ENCODE measurements around the gene CARMIL3. TPM values are rescaled to one million over a fixed set of nuclear protein-coding genes. Genes with fewer than 3 reads are reported as not detected.

CARMIL3 gene
- total RNA-seq, 1 donor, result not detected

DNA sequence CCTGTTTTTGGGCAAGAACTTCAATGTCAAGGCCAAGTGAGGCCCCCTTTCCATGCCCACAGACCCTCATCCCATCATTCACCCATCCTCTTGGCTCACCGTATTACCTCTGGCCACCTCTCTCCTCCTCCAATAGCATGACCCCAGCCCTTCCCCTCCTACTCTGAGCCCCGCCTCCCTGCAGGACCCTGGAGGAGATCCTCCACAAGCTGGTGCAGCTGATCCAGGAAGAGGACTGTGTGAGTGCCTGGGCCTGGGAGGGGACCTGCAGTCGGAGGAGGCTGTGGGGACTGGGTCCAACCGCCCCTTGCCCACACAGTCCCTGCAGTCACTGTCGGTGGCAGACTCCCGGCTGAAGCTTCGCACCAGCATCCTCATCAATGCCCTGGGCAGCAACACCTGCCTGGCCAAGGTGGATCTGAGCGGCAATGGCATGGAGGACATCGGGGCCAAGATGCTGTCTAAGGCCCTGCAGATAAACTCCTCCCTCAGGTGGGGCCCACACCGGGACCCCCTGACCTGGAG is 7.2 kb downstream of the CARMIL3 start:
- no peak for DNase-seq (ENCODE audit: low read depth)
- TF ChIP-seq CTCF (IDR thresholded peaks at IDR 0.05; ENCODE audit: insufficient read depth, low read length), result no peak
- no peak overlapping the region for H3K4me3 ChIP-seq (ENCODE audit: low read depth, low read length)

- DNase-seq (ENCODE audit: low read depth), result no peak
- TF ChIP-seq CTCF (IDR thresholded peaks at IDR 0.05; ENCODE audit: insufficient read depth, low read length), result no peak
- no peak overlapping the region for H3K4me3 ChIP-seq (ENCODE audit: low read depth, low read length)
Observed at GRCh38 chr14:24059841-24060388, 8.1 kb downstream of the CARMIL3 start.

GRCh38 chr14:24060443-24060842 is 8.6 kb downstream of the CARMIL3 start:
- no peak overlapping the region for H3K4me3 ChIP-seq (ENCODE audit: low read depth, low read length)
- no peak for DNase-seq (ENCODE audit: low read depth)
- no peak for TF ChIP-seq CTCF (IDR thresholded peaks at IDR 0.05; ENCODE audit: insufficient read depth, low read length)

DNA sequence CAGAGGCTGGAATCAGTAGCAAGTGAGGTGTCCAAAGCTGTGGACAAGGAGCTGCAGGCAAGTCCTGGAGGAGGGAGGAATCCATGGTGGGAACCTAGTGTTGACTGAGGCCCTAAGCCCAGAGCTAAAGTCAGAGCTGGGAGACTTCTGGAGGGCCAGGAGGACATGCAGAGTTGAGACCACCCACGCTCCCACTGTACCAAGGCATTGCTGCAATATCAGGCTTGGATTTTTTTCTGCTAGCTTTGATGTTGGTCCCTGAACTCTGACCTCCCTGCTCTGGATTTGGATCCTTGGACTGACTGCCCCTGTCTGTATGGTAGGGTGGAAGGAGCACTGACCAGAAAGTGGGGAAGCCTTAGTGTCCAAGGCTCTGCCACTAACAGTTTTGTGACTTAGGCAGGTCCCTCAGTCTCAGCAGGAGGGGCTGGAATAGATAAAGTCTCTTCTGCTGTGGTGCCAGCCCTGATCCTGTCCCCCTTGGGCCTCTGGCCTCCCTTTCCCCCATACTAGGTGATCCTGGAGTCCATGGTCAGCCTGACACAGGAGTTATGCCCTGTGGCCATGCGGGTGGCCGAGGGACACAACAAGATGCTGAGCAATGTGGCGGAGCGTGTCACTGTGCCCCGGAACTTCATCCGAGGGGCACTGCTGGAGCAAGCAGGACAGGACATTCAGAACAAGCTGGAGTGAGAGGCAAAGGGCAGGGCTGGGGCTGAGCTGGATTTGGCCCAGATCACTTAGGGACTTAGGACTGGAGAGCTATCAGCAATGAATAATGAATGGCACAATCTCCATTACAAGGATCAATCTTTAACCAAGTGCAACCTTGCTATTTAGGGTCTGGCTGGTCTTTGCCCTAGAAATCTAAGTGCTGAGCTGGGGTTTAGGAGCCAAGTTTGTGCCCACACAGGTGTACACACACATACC is 9.4 kb downstream of the CARMIL3 start:
- TF ChIP-seq CTCF (IDR thresholded peaks at IDR 0.05; ENCODE audit: insufficient read depth, low read length), result no peak
- H3K4me3 ChIP-seq (ENCODE audit: low read depth, low read length), result no peak overlapping the region
- no peak for DNase-seq (ENCODE audit: low read depth)

DNA sequence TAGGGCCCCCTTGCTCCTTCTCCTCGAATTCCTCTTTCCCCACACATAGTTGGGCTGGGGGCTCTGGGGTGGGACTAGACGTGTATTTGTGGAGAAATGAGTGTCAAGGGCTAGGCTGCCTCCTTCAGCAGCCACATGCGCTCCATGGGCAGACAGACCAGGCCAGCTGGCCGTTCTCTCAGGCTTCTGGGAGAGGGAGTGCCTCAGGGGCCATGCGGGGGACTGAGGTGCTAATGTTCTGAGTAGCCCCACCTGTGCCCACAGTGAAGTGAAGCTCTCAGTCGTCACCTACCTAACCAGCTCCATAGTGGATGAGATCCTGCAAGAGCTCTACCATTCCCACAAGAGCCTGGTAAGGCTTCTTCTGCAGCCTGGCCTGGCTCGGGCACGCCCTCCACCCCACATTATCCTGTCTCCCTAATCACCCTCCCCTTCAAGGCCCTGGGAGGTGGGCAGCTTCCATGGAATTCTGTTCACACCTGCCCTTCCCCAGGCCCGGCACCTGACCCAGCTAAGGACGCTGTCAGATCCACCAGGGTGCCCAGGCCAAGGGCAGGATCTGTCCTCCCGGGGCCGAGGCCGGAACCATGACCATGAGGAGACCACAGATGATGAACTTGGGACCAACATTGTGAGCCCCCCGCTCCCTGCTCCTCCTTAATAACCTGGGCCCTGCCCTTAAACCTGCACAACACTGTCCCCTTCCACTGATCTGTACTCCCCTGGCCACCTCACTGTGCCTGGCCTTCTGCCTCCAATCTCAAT is 10.6 kb downstream of the CARMIL3 start:
- TF ChIP-seq CTCF (IDR thresholded peaks at IDR 0.05; ENCODE audit: insufficient read depth, low read length), result no peak
- no peak overlapping the region for H3K4me3 ChIP-seq (ENCODE audit: low read depth, low read length)
- DNase-seq (ENCODE audit: low read depth), result no peak

DNA sequence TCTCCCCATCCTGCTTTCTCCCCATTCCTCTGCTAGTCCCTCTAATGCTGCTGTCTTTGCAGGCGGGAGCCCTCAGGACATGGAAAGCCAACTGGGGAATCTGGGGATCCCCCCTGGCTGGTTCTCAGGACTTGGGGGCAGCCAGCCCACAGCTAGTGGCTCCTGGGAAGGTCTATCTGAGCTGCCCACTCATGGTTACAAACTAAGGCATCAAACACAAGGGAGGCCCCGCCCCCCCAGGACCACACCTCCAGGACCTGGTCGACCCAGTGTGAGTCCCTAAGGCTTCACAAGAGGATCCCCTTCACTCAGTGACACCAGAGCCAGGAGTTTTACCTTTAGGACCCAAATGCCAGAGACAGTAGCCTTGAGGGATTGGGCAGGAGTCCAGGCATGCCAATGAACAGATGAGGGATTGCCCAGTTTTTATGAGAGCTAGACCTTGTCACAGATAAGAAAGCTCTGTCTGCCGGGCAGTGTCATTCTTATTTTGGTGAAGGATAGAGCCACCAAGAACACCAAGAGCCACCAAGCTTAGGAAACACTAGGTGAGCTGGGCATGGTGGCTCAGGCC is 11.5 kb downstream of the CARMIL3 start:
- no peak overlapping the region for H3K4me3 ChIP-seq (ENCODE audit: low read depth, low read length)
- DNase-seq (ENCODE audit: low read depth), result no peak

More for the DNA sequence above, 11.5 kb downstream of the CARMIL3 start:
- no peak for TF ChIP-seq CTCF (IDR thresholded peaks at IDR 0.05; ENCODE audit: insufficient read depth, low read length)
